GM19395 (cell line): ENCODE measurements around the gene ARL8A.
A peak's percentile ranks its signal among the peaks of the same experiment; 100 is the strongest.
"Not testable (repeated sequence)": the region's sequence is repeated elsewhere in the genome, so short reads cannot be mapped to it uniquely, and the experiment has no call there.

Experiments
- ATAC-seq: cut with Tn5 transposase; IDR thresholded peaks from one replicate; pipeline ENCODE4 v1.9.1; 2021; ENCODE audit warnings: mild to moderate bottlenecking, moderate library complexity; ENCODE audit not compliant: unreplicated experiment

The ARL8A gene

GRCh38 chr1:202159534-202160371, 15.2 kb upstream of the ARL8A start:
- ATAC-seq, result no peak

DNA sequence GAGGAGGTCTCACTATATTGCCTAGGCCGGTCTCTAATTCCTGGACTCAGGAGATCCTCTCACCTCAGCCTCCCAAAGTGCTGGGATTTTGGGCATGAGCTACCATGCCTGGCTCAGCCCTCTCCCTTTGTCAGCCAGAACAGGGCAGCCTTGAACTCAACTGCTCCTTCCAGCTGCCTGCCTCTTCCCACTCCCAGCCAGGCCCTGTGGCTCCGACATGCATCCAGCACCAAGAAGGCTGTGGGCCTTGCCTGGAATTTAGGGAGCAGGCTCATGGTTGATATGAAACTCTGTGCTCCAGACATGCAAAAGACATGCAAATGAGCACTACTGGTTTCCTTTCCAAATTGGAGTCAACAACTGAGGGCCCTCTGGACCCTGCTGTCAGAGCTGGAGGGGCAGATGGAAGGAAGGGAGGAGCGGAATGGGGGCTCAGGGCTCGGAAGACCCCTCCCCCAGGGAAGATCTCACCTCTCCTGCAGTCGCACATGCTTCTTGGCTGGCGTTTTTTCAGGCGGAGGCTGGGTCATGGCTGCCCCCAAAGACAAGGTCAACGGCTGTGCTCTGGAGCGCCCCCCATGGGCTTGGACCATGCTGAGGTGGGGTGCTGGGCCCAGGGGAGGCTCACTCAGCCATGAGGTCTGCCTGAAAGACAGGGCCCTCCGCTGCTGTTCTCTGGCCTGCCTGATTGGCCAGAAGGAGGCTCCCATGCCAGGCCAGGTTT, 14.4 kb upstream of the ARL8A start:
- ATAC-seq, result peak; percentile 36

DNA sequence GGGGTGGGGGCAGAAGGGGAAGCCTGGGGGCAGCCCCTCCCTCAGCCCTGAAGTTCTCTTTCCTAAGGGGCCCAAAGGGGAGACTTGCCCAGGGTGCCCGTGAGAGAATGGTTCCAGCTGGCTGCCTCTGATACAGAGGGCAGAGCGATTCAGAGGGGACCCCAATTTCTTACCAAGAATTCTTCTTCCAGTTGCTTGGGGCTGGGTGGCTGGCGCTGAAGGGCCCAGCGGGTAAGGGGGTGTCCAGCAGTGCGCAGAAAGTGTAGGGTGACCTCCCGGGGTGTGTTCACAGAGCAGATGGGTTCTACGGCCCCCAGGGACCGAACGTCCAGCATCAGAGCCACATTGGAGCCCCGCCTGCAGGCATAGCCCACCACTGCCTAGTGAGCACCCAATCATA, 13.4 kb upstream of the ARL8A start:
- ATAC-seq, result no peak

- no peak for ATAC-seq
Observed at GRCh38 chr1:202156590-202156989, 12.1 kb upstream of the ARL8A start.

DNA sequence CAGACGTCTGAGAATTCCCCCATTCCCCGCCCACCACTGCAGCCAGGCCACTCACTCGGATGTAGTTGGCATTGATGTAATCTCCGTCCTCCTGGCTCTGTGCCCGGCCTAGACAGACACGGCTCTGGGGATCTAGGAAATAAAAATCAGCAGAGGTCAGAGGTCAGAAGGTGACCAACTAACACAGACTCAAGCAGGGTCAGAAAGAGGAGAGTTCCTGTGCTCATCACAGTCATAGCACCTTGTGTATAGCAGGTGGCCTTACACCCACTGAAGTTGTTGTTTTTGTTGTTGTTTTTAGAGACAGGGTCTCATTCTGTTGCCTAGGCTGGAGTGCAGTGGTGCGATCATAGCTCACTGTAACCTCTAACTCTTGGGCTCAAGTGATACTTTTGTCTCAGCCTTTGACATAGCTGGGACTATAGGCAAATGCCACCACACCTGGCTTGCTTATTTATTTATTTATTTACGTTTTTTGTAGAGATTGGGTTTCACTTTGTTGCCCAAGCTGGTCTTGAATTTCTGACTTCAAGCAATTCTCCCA, 11.0 kb upstream of the ARL8A start:
- no peak for ATAC-seq

DNA sequence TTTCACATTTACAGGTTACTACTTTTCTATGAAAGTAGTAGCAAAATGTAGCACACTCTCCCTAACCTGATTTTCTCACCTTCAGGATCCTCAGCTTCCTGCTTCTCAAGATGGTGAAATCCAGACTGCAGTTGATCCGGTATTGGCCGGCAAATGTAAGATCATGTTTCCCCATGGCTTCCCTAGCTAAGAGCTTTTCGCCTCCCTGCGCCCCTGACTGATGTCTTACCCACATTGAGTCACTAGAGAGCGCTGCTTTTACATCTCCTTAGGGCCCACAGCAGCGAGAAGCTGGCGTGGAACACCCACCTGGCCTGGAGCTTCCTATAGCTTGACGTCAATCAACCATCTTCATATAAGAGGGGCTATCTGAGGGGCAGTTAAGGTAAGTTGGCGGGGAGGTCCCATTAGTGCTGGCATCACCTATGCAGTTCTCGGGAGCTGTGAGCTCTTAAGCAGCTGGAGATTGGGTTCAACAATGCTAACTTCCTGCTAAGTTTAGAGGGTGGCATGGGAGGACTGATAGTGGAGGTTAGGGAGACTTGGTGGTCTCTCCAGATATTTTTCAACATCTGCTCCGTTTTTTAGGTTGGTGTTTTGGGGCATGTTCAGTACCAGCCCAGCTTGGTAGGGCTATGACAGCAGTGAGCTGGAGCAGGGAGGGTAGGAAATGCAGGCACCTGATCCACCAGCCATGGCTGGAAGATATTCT, 10.4 kb upstream of the ARL8A start:
- no peak for ATAC-seq

GRCh38 chr1:202154148-202154765, 9.7 kb upstream of the ARL8A start:
- no peak for ATAC-seq

DNA sequence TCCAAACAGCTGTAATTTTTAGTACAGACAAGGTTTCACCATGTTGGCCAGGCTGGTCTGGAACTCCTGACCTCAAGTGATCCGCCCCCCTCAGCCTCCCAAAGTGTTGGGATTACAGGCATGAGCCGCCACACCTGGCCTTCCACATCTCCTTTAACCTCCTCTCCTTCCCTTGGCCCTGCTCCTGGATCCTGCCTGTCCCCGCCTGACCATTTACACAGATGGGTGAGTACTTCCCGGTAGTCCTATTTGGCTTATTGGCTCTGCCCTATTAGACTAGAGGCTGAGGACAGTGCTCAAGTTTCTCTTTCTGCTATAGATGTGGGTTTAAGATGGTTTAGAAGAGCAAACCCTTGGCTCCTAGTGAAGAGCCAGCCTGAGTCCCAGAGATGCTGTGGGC, 8.7 kb upstream of the ARL8A start:
- no peak for ATAC-seq

- no peak for ATAC-seq
Observed at GRCh38 chr1:202152399-202152798, 7.9 kb upstream of the ARL8A start.

DNA sequence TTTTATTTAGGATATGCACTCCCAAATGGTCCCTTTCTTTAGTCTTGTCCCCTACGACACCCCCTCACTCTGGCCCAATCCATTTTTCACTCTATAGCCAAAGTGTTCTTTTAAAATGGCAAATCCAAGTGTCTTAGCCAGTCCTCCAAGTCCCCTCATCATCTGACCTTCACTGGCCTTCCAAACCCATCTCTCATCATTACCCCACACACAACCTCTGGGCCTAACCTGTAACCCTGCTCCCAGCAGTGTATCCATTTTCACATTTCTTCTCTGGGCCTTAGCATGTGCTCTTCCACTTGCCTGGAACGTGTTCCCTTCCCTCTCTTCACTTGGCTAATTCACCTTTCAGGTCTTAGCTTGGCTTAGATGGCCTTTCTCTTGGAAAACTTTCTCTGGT, 6.5 kb upstream of the ARL8A start:
- no peak for ATAC-seq

- ATAC-seq, result no peak
Observed at GRCh38 chr1:202150602-202151001, 6.1 kb upstream of the ARL8A start.

DNA sequence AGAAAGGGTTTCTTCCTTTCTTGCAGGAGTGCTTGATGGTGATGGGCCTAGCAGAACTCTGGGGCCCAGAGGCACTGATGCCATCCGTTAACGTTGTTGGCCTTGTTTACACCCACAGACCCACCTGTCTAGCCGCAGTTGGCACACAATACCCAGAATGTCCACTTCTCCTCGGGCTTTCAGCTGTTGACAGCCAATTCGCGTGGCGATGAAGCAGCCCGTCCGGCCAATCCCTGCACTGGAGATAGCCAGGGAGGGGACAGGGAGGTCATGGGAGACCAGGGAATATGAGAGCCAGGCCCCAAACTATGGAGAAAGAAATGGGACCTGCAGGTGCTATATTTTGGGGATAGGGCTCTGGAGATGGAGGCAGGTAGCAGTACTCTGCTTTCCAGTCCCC, 5.7 kb upstream of the ARL8A start:
- ATAC-seq, result no peak

GRCh38 chr1:202149566-202149965, 5.0 kb upstream of the ARL8A start:
- no peak for ATAC-seq

GRCh38 chr1:202148391-202148790, 3.9 kb upstream of the ARL8A start:
- no peak for ATAC-seq

DNA sequence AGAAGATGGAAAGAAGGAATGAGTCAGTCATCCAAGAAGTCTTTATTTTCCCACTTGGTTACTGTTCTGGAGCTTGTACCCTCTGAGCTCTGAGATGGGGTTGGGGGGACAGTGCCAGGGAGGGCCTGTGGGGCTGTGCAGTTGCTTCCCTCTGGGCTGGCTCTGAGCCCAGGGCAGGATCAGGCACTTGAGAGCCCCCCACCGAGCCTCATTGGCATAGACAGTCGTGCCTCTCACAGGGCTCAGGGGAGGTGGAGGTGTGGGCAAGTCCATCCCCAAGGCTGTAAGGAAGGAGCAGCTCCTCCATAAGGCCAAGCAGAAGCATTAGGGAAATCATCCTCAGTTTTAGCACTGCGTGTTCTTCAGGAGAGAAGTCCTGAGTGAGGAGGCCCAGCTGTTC, 2.5 kb upstream of the ARL8A start:
- ATAC-seq, result no peak

DNA sequence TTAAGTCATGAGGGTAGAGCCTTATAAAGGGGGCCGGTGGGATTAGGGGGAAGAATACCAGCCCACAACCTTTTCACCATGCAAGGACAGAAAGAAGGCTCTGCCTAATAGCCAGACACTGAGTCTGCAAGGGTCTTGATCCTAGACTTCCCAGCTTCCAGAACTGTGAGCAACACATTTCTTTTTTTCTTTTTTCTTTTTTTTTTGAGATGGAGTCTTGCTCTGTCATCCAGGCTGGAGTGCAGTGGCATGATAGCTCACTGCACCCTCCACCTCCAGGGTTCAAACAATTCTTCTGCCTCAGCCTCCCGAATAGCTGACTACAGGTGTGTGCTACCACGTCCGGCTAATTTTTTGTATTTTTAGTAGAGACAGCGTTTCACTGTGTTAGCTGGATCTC, 1.7 kb upstream of the ARL8A start:
- no peak for ATAC-seq

DNA sequence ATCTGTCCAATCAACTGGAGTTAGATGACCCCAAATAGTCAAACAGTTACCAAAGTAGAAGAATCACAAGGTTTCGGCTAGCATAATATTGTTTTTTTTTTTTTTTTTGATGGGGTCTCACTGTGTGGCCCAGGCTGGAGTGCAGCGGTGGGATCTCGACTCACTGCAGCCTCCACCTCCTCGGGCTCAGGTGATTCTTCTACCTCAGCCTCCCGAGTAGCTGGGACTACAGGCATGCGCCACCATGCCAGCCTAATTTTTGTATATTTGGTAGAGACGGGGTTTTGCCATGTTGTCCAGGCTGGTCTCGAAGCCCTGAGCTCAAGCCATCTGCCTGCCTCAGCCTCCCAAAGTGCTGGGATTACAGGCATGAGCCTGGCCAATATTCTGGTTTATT, 1.2 kb upstream of the ARL8A start:
- not testable (repeated sequence) for ATAC-seq

DNA sequence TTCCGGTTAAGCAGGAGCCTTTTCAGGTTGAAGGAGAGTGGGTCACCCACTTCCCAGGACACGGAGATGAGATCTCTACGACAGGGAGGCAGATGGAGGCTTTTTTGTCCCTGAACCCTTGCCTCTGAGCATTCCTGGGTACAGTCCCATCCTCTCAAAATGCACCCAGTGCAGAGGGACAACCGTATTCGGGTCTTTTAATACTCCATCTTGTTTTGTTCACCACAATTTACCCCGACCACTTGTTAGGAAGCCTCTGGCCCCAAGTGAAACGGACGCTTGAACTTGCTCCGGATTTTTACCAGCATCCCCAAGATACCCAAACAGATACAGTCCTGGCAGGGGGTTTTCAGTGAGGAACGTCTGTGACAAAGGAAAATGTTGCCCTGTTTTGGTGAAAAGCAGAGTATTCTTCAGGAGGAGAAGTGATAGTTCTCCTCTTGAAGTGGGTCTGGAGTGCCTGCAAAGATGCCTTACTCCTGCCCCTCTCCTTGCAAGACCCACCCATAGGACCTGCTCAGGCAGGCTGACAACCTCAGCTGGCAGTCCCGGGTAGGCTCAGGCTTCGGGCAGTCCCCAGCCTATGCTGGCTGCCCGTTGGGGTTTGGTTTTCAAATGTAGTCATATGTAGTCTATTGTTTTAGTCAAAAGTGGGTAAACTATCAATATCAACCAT, 669 bp upstream of the ARL8A start:
- peak; percentile 8 for ATAC-seq

GRCh38 chr1:202143768-202144401, 652 bp downstream of the ARL8A start:
- ATAC-seq, result peak; percentile 47
